Stimulated activated CD4-positive, alpha-beta T cell treated with anti-CD3 and anti-CD28 coated beads, Interleukin-12 subunit alpha, Interleukin-12 subunit beta, amount 100 ng/mL, for 24 hours (primary cell): ENCODE results near the gene MAB21L4.
A peak's percentile ranks its signal among the peaks of the same experiment; 100 is the strongest.

Source experiments
- DNase-seq, 2 experiments: peaks; one replicate each; pipeline ENCODE4 v3.0.0-alpha.2; 2020; ENCODE audit warnings: low read depth in 2 of 2

Gene MAB21L4

DNA sequence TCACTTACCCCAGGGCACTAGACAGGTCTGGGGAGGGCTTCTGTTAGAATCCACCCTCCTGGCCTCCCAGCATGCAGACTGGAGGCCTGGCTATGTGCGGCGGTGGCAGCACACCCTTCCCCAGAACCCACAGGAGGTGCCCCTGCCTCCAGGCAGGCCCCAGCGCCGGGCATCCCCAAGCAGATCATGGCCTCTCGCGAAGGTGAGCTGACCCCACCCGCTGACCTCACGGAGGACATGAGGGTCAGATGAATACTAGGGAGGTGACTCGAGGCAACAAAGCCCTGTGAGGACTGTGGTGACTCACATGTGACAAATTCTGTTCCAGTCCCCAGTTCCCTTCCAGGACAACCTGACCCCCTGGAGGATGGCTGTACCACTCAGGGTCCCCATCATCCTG lies 1.9 kb downstream of the MAB21L4 start:
- no peak for DNase-seq

DNA sequence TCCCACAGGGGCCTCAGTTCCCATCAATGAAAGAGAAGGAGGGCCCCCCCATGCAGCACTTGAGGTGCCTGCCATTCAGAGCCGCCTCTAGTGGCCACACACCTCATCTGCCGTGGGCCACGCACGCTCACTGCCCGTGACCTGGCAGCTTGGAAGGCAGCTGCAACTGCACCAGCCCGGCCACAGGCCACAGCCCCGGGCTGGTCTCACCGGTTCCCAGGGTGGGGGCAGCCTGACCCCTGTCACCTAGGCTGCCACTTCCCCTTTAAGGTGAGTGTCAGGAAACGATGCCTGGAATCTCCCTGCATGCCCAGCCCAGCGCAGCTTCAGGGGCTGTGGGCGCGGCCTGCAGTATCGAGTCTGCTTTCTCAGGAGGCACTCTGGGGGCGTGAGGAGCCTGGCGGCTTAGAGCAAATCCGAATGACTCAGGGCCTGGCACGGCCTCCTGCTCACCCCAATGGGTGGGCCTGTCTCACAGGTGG lies 2.6 kb downstream of the MAB21L4 start:
- DNase-seq = peak; percentile 42 to 59

DNA sequence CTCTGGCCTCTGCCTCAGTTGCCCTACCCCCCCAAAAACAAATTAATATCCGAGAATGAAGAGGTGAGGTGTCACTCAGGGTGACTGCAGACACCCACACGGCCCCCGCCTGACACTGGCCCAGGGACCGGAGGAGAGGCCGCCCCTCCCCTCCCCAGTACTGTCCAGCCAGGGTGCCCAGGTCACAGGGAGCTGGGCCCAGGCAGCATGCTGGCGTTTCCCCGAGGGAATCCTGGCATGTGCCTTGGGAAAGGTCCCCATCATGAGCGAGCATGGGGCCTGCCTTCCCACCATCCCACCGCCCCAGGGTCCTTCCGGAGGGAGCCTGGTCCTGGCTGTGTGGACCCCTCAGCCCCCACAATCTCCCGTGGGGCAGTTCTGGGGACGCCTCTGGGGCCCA lies 3.0 kb downstream of the MAB21L4 start:
- DNase-seq = no peak

GRCh38 chr2:240892356-240892755 lies 3.6 kb downstream of the MAB21L4 start:
- no peak for DNase-seq

DNA sequence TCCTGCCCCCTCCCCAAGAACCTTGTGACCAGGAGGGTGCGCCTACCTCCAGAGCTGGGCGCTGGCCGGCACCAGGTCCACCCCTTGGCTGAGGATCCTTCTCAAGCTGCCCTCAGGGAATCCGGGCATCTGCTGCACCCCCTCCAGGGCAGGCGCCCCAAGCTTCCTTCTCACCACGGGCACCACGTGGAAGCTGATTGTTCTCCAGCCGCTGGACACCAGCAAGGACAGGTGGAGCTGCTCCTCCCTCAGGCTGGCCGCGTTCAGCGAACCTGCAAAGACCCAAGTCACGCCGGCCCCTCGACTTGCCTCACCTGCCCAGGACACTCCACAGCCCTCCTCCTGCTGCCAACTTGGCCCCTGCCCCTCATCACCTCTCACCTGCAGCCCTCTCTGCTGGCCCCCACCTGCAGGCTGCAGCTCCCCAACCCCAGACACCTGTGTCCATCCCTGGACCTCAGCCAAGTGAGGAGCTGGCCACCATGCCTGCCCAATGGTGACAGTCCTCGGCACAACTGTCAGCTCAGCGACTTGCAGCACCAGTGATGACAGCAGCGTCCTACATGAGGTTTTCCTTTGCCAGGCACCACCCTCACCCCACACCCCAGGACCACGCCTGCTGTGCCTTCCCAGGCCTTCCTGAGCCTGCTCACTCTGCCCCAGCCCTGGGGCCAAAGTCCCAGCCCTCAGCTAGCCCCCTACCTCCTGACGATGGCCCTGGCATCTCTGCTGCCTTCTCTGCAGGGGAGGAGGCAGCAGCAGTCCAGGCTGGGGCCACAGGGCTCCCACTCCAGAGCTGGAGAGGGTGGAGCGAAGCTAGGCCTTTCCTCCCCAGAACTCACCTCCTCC lies 4.2 kb downstream of the MAB21L4 start:
- no peak for DNase-seq

DNA sequence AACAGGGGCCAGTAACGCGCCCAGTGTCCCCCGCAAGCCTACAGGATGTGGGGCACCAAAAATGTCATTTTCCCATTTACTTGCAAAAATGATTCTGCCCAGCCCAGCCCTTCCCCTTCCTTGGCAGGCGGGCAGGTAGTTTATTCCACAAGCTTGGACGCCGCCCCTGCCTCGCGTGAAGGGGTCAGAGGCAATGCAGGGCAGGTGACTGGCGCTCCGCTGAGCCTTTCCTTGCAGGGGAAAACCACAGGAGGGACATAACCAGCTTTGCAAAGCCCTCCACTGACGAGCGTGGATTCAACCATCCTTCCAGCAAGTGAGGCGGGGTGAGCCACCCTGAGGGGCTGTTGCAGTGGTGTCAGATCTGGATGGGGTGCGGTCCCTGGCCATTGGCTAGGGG lies 5.3 kb downstream of the MAB21L4 start:
- no peak for DNase-seq

DNA sequence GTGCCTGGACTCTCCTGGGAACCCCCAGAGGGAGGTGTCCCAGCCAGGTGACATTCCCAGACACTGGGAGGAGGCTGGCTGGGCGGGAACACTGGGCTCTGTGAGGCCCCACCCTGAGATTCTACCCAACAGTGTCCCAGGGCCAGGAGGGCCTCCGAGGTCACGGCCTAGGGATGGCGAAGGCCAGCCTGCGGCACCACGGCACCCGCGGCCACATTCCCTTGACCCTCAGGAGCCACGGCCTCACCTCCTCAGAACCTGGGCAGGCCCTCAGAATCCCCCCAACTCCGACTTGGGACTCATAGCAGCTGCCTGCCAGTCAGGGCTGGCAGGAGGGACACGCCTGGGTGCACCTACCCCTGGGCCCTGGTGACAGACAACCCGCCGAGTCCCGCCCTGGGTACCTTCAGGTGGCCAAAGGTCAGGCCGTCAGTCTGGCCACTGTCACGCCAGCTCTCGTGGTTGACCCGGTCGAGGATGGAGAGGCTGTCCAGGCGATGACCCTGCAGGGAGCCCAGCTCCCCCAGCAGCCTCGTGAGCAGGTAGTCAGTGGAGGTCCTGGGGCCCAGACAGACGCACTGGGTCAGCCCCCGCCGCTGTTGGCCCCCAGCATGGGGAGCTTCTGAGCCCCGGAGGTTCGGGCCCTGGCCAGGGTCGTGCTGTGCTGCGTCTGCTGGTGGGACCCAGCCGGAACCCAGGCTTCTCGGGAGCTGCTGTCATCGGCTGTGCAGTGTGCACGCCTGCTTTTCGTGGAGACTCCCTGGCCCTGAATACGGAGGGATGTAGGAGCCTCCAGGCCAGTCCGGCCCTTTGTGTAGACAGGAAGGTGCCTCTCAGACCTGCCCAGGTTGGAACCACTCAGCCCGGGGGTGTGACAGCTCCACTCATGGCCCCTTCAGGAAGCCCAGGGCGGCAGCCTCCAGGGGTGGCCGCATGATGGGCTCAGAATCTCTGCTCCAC lies 6.1 kb downstream of the MAB21L4 start:
- DNase-seq = no peak

GRCh38 chr2:240888890-240889573 lies 6.9 kb downstream of the MAB21L4 start:
- DNase-seq = no peak

DNA sequence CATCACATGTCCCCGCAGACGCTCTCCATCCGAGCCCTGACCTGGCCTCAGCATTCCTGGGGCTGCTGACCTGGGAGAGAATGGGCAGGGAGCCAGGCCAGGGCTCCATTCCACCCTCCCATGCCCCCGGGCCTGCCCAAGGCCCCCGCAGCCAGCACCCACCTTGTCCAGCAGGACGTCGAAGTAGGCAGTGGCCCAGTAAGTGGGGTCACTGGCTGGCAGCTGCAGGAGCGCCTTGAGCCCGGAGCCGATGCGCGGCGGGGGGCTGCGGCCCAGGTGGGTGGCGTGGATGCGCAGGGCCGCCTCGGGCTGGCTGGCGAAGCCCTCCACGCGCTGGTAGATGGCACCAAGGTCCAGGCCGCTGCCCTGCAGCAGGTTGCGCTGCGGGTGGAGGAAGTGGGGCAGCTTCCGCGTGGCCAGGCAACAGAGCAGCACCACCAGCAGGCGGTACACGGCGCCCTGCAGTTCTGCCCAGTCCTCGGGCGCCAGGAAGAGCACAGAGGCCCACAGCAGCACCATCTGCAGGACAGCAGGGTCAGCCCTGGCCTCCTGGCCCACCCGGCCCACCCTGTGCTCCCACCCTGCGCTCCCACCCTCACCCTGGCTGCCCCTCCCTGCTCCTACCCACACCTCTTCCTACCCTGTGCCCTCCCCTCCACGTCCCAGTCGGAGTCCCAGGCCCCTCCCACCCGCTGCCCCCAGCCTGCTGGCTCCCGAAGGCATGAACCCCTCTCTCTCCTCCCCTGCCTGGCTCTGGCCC lies 7.6 kb downstream of the MAB21L4 start:
- DNase-seq = no peak

- no peak for DNase-seq
Observed at GRCh38 chr2:240887631-240888030, 8.3 kb downstream of the MAB21L4 start.

GRCh38 chr2:240886678-240887609 lies 9.0 kb downstream of the MAB21L4 start:
- DNase-seq = no peak

- DNase-seq = no peak
Observed at GRCh38 chr2:240886023-240886565, 9.9 kb downstream of the MAB21L4 start.

GRCh38 chr2:240885566-240885965 lies 10.4 kb downstream of the MAB21L4 start:
- no peak for DNase-seq

DNA sequence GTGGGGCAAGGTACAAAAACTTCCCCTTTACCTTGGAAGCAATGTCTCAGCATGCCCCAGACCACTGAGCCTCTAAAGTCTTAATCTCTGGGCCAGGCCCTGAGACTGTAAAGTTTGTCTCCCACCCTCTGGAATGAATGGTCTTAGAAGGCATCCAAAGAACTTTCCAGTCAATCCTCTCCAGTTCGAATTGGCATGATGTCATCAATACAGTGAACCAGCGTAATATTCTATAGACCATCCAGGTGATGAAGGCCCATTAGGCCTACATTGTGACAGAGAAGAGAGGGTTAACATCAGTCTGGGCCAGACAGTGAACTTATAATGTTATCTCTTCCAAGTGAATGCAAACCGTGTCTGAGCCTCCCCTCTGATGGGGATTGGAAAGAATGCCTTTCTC lies 11.2 kb downstream of the MAB21L4 start:
- DNase-seq = no peak

DNA sequence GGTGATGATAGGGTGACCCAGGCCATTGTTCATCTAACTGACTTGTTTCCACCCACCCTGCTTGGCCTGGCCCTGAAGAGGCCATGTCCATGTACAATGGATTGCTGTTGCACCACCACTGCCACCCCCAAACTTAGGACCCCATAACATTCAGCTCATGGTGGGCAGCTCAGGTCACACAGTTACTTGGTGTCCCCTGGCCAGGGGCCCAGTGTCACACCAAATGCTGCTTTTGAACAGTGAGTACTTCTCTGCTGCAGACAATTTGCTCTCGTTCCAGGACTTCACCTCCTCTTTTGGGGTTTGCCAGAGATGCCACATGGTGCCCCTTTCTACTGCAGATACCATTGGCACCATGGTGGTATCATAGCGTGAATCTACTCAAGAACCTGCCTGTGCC lies 11.7 kb downstream of the MAB21L4 start:
- DNase-seq = no peak

DNA sequence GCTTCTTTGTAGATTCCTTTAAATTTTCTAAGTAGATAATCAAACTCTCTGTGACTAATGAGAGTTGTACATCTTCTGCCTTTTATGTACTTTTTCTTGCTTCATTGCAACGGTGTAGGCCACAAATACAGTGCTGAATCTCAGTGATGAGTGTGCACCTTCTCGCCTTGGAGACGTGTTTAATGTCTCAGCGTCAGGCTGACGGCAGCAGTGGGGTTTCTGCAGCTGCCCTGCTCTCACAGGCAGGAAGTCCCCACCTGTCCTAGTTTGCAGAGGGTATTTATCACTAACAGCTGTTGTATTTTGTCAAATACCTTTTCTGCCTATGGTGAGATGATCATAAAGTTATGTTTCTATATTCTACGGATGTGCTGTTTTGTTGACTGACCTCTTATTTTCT lies 14.0 kb downstream of the MAB21L4 start:
- no peak for DNase-seq

- no peak for DNase-seq
Observed at GRCh38 chr2:240879105-240879504, 16.9 kb downstream of the MAB21L4 start.

DNA sequence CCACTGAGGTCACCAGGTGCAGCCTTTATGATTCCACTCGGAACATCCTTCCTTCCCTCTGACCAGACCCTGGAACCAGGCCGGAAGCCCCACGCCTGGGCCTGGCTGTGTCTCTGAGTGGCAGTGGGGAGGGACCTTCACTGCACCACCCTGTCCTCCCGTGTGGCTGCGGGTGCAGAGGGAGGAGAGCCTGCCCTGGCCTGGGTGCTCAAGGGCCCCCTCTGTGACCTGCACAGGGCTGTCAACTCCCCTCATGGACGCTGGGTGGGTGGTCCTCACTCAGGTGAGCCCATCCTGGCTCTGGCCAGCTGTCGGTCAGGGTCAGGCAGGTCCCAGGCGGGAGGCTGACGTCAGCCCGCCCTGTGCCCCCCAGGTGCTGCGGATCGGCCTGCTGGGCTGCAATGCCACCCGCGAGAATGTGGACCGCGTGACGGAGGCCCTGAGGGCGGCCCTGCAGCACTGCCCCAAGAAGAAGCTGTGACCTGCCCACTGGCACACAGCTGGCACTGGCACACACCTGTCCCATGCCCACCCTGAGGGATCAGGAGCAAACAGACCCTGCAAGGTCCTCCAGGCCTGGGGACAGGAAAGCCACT lies 17.5 kb downstream of the MAB21L4 start:
- no peak for DNase-seq
